Measurements from ENCODE around the gene ZNF146. TPM values are rescaled to one million over a fixed set of nuclear protein-coding genes. Genes with fewer than 3 reads are reported as not detected.
"Not testable (repeated sequence)": the region's sequence is repeated elsewhere in the genome, so short reads cannot be mapped to it uniquely, and the experiment has no call there.

ZNF146 gene
- total RNA-seq, 1 experiment from 2014 or later: 114 TPM

DNA sequence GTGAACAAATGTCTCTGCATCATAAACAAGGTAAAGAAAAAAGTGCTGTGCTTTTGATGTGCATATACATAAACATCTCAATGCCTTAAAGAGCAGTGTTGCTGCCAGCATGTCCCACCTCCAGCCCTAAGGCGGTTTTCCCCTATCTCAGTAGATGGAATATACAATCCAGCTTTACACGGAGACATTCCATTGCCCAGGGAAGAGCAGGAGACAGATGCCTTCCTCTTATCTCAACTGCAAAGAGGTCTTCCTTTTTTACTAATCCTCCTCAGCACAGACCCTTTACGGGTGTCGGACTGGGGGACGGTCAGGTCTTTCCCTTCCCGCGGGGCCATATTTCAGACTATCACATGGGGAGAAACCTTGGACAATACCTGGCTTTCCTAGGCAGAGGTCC, 18.7 kb downstream of the ZNF146 start:
- DNase-seq (ENCODE audit: low read depth): not testable (repeated sequence)

DNA sequence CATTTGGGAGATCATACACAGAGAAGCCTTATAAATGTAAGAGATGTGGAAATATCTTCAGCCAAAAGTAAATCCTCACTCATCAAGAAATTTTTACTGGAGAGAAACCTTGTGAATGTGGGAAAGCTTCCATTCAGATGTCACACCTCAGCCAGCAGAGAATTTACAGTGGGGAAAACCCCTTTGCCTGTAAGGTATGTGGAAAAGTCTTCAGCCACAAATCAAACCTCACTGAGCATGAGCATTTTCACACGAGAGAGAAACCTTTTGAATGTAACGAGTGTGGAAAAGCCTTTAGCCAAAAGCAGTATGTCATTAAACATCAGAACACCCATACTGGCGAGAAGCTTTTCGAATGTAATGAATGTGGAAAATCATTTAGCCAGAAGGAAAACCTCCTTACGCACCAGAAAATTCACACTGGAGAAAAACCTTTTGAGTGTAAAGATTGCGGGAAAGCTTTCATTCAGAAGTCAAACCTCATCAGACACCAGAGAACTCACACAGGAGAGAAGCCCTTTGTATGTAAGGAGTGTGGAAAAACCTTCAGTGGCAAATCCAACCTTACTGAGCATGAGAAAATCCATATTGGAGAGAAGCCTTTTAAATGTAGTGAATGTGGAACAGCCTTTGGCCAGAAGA, 21.5 kb downstream of the ZNF146 start:
- no peak for DNase-seq (ENCODE audit: low read depth)

DNA sequence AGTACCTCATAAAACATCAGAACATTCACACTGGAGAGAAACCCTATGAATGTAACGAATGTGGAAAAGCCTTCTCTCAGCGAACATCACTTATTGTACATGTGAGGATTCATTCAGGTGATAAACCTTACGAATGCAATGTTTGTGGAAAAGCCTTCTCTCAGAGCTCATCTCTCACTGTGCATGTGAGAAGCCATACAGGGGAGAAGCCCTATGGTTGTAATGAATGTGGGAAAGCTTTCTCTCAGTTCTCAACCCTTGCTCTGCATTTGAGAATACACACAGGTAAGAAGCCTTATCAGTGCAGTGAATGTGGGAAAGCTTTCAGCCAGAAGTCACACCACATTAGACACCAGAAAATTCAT, 22.0 kb downstream of the ZNF146 start:
- no peak for DNase-seq (ENCODE audit: low read depth)

DNA sequence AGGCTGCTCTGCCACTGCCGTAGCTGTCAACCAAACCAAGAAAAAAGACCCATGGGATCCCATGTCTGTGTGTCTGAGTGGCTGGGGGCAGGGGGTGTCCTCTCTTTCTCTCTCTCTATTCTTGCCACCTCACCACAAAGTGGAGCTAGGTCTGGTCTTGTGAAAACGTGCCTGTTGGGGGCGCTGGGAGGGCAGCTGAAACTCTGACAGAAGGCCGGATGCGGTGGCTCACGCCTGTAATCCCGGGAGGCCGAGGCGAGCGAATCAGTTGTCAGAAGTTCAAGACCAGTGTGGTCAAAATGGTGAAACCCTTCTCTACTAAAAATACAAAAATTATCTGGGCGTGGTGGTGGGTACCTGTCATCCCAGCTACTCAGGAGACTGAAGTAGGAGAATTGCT, 29.2 kb downstream of the ZNF146 start:
- DNase-seq (ENCODE audit: low read depth): no peak

DNA sequence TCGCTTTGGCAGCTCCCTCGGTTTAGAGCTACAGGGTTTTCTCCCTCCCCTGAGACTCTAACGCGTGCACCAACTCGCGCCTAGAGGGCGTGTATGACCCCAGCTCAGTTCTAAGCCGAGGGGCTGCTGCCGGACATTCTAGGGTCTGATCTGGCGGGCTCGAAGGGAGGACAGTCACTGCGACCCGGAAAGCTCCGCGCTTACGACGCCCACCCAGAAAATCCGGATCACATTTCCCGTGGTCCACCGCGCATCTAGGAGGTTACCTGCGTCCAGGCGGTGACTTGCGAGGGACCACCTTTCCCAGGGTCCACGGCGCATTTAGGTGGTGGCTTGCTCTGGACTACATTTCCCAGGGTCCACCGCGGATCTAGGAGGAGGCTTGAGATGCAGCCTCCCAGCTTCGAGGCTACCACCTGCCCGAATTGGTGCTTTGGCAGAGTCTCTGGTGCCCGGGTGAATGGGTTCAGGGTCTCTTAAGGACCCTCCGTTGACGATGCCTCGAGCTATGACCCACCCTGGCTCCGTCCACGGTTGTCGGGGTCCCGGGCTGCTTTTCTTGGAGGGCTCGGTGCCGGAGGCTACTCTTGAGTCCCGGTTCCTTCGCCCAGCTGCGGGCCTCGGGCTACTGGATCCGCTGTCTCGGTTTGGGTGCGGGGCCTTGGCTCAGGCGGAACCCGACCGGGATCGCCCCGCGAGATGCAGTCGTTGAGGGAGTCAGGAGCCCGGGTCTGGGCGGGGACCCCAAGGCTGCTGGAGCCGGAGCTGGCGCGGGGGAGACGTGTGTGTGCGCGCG, 30.5 kb downstream of the ZNF146 start:
- DNase-seq (ENCODE audit: low read depth): peak; percentile 17

DNA sequence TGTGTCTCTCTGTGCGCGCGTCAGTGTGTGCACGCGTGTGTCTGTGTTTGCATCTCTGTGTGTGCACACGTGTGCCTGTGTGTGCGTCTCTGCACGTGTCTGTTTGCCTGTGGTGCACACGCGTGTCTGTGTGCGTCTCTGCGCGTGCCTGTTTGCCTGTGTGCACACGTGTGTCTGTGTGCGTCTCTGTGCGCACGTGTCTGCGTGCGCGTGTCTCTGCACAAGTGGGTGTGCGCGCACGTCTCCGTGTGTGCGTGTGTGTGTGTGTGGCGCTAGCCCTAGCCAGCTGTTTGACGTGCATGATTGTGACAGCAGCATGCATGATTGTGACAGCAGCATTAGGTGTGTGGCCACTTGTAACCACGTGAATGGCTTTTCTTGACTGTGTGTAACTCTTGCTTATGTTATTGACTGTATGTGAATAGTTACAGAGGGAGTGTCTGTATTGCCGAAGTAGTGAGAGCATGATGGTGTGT, 31.1 kb downstream of the ZNF146 start:
- DNase-seq (ENCODE audit: low read depth): peak; percentile 40

DNA sequence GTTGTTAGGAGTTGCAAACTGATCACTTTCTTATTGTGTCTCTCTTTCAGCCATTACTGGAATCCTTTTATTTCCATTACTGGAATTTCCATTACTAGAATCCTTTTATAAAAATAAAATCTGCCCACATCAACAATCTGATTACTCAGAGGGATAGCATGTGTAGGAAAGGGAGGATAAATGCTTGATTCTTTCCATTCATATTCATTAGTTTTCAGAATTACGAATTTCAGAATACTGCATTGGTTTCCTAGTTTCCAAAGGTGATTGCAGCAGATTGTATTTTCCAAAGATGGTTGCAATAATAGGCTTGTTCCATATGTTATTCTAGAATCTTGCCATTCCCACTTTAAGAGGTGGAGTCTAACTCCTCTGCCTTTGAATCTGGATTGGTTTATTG, 37.1 kb downstream of the ZNF146 start:
- no peak for DNase-seq (ENCODE audit: low read depth)

DNA sequence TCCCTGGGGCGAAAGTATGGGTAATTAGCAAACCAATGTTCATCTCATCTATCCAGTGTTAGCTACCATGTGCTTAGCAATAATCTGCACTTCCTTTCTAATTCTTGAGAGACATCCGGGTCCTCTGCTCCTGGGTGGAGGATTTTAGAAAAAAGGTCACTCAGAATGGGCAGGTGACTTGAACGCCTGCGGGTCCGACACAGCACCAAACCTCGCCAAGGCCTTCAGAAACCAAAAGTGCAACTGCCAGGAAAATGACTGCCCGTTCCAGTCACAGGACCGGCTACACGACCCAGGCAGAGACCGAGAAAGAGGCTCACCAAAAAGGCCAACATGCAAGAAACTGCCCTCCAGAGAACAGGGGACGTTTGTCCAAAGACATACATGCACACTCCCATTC, 39.9 kb downstream of the ZNF146 start:
- no peak for DNase-seq (ENCODE audit: low read depth)

DNA sequence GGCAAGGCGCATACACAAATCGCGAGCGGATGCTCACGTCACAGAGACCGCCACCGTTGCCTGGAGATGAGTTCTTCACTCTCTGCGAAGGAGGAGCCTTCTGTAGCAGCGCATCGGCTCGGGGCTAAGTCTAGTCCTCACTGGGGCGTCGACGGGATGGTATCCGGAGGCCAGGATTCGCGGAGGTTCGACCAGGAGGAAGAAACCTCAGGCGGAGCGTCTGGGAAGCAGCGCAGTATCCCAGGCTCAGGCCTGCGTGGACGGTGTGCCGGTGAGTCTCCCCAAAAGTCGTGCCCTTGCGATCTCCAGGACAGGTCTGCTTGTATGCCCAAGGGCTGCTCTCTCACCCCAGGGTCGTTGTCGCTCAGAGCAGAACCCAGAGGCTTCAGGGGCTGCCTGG, 40.4 kb downstream of the ZNF146 start:
- DNase-seq (ENCODE audit: low read depth): no peak

DNA sequence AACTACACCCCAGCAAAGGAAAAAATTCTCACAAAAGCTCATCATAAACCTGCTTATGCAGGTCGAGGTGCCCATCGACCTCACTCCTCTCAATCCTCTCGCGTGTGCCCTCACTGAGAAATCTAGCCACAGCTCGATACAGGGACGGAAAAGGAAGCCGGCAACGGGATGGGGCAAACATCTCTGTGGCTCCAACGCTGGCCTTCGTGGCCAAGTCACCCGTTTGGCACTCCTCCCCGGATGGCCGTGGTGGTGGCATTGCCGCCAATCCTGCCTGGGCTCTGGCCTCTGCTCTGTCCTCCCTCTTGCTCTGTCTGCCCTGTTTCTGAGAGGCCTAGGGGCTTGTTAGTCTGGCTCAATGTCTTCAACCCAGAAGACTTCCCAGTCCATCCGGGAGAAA, 41.2 kb downstream of the ZNF146 start:
- no peak for DNase-seq (ENCODE audit: low read depth)

DNA sequence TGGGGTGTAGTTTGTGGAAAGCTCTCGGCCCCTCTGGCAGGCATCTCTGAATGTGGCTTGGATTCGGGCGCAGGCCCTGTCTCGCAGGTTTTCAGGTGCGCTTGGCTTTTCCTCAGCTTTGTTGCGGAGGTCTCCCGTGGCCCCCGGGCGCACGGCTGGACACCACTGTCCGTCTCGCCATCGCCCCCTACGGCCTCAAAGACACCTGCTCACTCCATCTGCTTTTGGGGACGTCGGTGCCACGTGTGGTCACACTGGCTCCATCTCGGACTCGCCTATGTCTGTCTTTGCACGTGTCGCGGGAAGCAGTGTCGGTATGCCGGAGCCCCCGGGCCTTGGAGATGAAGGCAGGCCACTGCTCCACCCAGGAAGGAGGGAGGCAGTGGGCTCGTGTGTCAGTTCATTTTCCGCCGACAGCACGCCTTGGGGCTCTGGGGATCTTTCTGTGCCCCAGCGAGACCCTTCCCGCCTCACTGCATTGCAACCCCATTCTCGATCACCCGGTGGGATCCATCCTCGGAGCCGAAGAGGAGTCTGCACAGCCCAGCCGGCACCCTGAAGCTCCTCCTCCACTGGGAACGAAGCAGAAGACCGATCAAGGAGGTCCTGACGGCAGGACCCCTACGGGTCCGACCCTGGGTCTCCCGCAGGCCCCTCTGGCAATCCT, 42.1 kb downstream of the ZNF146 start:
- DNase-seq (ENCODE audit: low read depth): no peak

DNA sequence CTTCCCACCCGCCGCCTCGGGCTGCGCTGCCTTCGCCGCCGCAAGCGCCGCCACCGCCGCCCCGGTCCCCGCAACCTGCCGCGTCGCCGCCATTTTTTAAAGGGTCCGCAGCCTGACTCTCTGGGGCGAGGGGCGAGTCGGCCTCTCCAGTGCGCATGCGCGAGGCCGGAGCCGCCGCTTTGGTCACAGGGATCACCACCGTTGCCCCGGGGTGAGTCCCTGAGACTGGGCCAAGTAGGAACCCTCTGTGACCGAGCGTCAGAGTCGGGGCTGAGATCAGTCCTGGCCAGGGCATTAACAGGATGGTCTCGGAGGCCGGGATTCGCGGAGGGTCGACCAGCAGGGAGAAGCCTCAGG, 42.6 kb downstream of the ZNF146 start:
- peak; percentile 18 for DNase-seq (ENCODE audit: low read depth)

DNA sequence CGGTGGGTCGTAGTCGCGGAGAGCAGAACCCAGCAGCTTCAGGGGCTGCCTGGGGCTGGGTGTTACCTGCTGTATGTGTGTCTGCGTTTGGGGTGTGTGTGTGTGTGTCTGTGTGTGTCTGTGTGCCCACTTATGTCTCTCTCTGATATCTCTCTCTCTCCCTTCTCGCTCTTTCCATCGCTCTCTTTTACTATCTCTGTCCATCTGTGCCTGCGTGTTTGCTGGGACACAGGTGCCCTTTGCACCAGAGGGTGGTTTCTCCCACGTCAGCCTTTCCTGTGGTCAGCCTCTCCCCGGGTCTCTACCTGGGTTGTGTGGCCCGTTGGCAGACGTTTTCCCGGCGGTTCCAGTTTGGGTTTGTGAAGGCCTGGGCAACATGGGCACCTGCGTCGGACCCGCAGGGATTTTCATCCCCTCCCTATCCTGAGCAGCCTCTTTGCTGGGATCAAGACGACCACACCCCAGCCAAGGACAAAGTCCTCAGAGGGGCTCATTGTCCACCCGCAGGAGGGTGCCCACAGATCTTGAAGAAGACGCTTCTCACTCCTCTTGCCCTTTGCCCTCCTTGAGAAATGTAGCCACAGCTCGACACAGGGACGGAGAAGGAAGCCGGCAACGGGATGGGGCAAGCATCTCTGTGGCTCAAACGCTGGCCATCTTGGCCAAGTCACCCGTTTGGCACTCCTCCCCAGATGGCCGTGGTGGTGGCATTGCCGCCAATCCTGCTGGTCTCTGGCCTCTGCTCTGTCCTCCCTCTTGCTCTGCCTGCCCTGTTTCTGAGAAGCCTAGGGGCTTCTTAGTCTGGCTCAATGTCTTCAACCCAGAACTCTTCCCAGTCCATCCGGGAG, 43.3 kb downstream of the ZNF146 start:
- DNase-seq (ENCODE audit: low read depth): no peak

DNA sequence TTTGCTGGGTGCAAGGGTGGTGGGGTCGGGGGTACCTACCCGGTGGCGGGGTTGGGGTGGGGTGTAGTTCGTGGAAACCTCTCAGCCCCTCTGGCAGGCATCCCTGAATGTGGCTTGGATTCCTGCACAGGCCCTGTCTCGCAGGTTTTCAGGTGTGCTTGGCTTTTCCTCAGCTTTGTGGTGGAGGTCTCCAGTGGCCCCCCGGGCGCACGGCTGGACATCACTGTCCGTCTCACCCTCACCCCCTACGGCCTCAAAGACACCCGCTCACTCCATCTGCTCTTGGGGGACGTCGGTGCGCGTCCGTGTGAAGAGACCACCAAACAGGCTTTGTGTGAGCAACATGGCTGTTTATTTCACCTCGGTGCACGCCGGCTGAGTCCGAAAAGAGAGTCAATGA, 44.3 kb downstream of the ZNF146 start:
- DNase-seq (ENCODE audit: low read depth): no peak

DNA sequence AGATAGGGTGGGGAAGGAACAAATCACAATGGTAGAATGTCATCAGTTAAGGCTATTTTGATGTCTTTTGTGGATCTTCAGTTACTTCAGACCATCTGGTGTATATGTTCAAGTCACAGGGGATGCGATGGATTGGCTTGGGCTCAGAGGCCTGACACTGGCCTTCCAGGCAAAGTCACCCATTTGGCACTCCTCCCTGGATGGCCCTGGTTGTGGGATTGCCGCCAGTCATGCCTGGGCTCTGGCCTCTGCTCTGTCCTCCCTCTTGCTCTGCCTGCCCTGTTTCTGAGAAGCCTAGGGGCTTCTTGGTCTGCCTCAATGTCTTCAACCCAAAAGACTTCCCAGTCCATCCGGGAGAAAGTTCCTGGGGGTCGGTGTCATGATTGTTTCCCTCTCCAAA, 50.2 kb downstream of the ZNF146 start:
- DNase-seq (ENCODE audit: low read depth): no peak

DNA sequence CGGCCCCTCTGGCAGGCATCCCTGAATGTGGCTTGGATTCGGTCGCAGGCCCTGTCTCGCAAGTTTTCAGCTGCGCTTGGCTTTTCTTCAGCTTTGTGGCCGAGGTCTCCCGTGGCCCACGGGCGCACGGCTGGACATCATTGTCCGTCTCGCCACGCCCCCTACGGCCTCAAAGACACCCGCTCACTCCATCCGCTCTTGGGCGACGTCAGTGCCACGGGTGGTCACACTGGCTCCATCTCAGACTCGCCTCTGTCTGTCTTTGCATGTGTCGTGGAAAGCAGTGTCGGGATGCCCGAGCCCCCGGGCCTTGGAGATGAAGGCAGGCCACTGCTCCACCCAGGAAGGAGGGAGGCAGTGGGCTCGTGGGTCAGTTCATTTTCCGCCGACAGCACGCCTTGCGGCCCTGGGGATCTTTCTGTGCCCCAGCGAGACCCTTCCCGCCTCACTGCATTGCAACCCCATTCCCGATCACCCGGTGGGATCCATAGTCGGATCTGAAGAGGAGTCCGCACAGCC, 51.0 kb downstream of the ZNF146 start:
- peak; percentile 23 for DNase-seq (ENCODE audit: low read depth)

DNA sequence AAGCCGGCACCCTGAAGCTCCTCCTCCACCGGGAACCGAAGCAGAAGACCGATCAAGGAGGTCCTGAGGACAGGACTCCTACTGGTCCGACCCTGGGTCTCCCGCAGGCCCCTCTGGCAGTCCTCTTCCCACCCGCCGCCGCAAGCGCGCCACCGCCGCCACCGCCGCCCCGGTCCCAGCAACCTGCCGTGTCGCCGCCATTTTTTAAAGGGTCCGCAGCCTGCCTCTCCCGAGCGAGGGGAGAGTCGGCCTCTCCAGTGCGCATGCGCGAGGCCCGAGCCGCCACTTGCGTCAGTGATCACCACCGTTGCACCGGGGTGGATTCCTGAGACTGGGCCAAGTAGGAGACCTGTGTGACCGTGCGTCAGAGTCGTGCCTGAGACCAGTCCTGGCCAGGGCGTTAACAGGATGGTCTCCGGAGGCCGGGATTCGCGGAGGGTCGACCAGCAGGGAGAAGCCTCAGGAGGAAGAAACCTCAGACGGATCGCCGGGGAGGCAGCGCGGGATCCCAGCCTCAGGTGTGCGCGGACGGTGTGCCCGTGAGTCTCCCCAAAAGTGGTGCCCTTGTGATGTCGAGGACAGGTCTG, 51.6 kb downstream of the ZNF146 start:
- peak; percentile 72 for DNase-seq (ENCODE audit: low read depth)

DNA sequence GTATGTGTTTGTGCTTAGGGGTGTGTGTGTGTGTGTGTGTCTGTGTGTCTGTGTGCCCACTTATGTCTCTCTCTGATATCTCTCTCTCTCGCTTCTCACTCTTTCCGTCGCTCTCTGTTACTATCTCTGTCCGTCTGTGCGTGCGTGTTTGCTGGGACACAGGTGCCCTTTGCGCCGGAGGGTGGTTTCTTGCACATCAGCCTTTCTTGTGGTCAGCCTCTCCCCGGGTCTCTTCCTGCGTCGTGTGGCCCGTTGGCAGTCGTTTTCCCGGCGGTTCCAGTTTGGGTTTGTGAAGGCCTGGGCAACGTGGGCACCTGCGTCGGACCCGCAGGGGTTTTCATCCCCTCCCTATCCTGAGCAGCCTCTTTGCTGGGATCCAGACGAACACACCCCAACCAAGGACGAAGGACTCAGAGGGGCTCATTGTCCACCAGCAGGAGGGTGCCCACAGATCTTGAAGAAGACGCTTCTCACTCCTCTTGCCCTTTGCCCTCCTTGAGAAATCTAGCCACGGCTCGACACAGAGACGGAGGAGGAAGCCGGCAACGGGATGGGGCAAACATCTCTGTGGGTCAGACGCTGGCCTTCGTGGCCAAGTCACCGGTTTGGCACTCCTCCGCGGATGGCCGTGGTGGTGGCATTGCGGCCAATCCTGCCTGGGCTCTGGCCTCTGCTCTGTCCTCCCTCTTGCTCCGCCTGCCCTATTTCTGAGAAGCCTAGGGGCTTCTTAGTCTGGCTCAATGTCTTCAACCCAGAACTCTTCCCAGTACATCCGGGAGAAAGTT, 52.3 kb downstream of the ZNF146 start:
- DNase-seq (ENCODE audit: low read depth): no peak

DNA sequence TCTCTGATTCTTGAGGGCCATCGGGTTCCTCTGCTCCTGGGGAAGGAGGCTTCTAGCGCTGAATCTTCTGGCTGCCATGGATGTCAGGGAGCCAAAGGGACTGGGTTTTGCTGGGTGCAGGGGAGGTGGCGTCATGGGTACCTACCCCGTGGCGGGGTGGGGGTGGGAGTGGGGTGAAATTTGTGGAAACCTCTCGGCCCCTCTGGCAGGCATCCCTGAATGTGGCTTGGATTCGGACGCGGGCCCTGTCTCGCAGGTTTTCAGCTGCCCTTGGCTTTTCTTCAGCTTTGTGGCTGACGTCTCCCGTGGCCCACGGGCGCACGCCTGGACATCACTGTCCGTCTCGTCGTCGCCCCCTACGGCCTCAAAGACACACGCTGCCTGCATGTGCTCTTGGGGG, 53.2 kb downstream of the ZNF146 start:
- DNase-seq (ENCODE audit: low read depth): not testable (repeated sequence)

DNA sequence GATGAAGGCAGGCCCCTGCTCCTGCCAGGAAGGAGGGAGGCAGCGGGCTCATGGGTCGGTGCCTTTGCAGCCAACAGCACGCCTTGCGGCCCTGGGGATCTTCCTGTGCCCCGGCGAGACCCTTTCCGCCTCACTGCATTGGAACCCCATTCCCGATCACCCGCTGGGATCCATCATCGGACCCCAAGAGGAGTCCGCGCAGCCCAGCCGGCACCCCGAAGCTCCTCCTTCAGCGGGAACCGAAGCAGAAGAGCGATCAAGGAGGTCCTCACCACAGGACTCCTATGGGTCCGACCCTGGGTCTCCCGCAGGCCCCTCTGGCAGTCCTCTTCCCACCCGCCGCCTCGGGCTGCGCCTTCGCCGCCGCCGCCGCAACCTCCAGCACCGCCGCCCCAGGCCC, 53.7 kb downstream of the ZNF146 start:
- DNase-seq (ENCODE audit: low read depth): not testable (repeated sequence)

DNA sequence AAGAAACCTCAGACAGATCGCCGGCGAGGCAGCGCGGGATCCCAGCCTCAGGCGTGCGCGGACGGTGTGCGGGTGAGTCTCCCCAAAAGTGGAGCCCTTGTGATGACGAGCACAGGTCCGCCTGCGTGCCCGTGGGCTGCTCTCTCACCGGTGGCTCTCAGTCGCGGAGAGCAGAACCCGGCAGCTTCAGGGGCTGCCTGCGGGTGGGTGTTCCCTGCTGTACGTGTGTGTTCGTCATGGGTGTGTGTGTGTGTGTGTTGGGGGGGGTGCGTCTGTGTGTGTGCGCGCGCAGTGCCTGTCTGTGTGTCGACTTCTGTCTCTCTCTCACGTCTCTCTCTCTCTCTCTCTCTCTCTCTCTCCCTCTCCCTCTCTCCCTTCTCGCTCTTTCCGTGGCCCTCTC, 54.4 kb downstream of the ZNF146 start:
- DNase-seq (ENCODE audit: low read depth): not testable (repeated sequence)
